HG03039 (cell line): ENCODE data around the gene METTL17.
"Not testable (repeated sequence)": the region's sequence is repeated elsewhere in the genome, so short reads cannot be mapped to it uniquely, and the experiment has no call there.

ENCODE experiments used
- ATAC-seq: cut with Tn5 transposase; IDR thresholded peaks from one replicate; pipeline ENCODE4 v1.9.1; 2021; ENCODE audit warnings: mild to moderate bottlenecking, moderate library complexity; ENCODE audit not compliant: unreplicated experiment

The METTL17 gene

GRCh38 chr14:21023817-21024584, 34.2 kb downstream of the METTL17 start:
- no peak for ATAC-seq

- no peak for ATAC-seq
Observed at GRCh38 chr14:21024585-21025370, 35.0 kb downstream of the METTL17 start, which contains the start of gene NDRG2. Gene NDRG2 (minus strand): TSS chr14:21025061. CDS start chr14:21023315, 1,746 bp downstream.

GRCh38 chr14:21025371-21026273, 35.8 kb downstream of the METTL17 start:
- no peak for ATAC-seq

GRCh38 chr14:21026274-21026987, 36.7 kb downstream of the METTL17 start:
- no peak for ATAC-seq

GRCh38 chr14:21026988-21027315, 37.2 kb downstream of the METTL17 start:
- ATAC-seq, result no peak

- ATAC-seq, result no peak
Observed at GRCh38 chr14:21029917-21030316, 40.1 kb downstream of the METTL17 start, which contains the start of gene TPPP2. Gene TPPP2 (plus strand): TSS chr14:21030217. CDS start chr14:21030582, 365 bp downstream.

GRCh38 chr14:21030531-21030930, 40.8 kb downstream of the METTL17 start:
- no peak for ATAC-seq

GRCh38 chr14:21032326-21033132, 42.7 kb downstream of the METTL17 start:
- ATAC-seq, result no peak

GRCh38 chr14:21033133-21033698, 43.4 kb downstream of the METTL17 start:
- no peak for ATAC-seq

- ATAC-seq, result no peak
Observed at GRCh38 chr14:21034707-21035106, 44.9 kb downstream of the METTL17 start, which contains the start of gene RNASE13. Gene RNASE13 (minus strand): TSS chr14:21034807. CDS start chr14:21034288, 519 bp downstream.

GRCh38 chr14:21036751-21037150, 47.0 kb downstream of the METTL17 start:
- no peak for ATAC-seq

- no peak for ATAC-seq
Observed at GRCh38 chr14:21037156-21037555, 47.4 kb downstream of the METTL17 start.

GRCh38 chr14:21038441-21039422, 49.0 kb downstream of the METTL17 start:
- no peak for ATAC-seq

GRCh38 chr14:21039585-21040369, 50.0 kb downstream of the METTL17 start:
- no peak for ATAC-seq

GRCh38 chr14:21040370-21040925, 50.7 kb downstream of the METTL17 start:
- ATAC-seq, result no peak

- not testable (repeated sequence) for ATAC-seq
Observed at GRCh38 chr14:21040941-21041340, 51.2 kb downstream of the METTL17 start.
